ENCODE data around the gene LRCOL1.

DNA sequence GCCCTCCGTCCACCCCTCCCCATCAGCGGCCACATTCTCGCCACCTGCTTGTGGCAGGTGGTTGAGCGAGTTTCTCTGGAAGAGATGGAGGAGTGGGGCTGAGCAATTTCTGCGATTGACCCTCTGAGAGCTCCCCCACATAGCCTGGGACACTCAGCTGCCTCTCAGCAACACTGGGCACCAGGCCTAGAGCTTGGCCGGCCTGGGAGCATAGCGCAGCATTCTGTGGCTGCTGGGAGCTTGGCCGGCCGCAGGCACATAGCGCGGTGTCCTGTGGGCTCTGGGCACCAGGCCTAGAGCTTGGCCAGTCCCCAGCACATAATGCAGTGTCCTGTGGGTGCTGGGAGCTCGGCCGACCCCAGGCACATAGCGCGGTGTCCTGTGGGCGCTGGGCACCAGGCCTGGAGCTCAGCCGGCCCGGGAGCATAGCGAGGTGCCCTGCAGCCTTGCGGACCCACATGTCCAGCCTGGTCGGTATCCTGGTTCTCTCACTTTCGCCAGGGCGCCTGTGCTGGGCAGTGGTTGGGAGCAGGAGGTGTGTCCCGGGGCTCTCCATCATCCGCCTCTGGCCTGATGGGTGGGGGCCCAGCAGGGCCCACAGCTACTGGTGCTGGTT lies 43.8 kb downstream of the LRCOL1 start:
- TF ChIP-seq, protein P1, sequence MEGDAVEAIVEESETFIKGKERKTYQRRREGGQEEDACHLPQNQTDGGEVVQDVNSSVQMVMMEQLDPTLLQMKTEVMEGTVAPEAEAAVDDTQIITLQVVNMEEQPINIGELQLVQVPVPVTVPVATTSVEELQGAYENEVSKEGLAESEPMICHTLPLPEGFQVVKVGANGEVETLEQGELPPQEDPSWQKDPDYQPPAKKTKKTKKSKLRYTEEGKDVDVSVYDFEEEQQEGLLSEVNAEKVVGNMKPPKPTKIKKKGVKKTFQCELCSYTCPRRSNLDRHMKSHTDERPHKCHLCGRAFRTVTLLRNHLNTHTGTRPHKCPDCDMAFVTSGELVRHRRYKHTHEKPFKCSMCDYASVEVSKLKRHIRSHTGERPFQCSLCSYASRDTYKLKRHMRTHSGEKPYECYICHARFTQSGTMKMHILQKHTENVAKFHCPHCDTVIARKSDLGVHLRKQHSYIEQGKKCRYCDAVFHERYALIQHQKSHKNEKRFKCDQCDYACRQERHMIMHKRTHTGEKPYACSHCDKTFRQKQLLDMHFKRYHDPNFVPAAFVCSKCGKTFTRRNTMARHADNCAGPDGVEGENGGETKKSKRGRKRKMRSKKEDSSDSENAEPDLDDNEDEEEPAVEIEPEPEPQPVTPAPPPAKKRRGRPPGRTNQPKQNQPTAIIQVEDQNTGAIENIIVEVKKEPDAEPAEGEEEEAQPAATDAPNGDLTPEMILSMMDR (IDR thresholded peaks at IDR 0.05) = no peak
- no peak for TF ChIP-seq POLR2A (IDR thresholded peaks at IDR 0.05)
